PFSK-1 (cell line): ENCODE results near the gene LRRC8B.

Source experiments
- SIN3A ChIP-seq: IDR thresholded peaks from 2 replicates; pipeline ENCODE4 v1.6.1; 2012; ENCODE audit warnings: mild to moderate bottlenecking, low read length, moderate library complexity, borderline replicate concordance; ENCODE audit not compliant: insufficient read depth
- TAF1 ChIP-seq: IDR thresholded peaks from 2 replicates; pipeline ENCODE4 v1.6.1; 2012; ENCODE audit warnings: low read length, control low read depth, borderline replicate concordance; ENCODE audit not compliant: insufficient read depth

GRCh38 chr1:89633248-89633799 is 108.7 kb downstream of the LRRC8B start:
- TF ChIP-seq SIN3A = no peak
- no peak for TF ChIP-seq TAF1
